Duodenal mucosa (tissue), 2 donors: ENCODE results near the gene FNDC8.
A peak's percentile ranks its signal among the peaks of the same experiment; 100 is the strongest.

Experiments
- H3K27ac ChIP-seq: one replicate; pipeline ENCODE4 v1.7.0; 2013; ENCODE audit warnings: low read depth, low read length
- H3K27me3 ChIP-seq, 2 donors: one replicate each; pipeline ENCODE4 v1.7.0; 2013; ENCODE audit warnings: low read length in 2 of 2, control low read depth in 1 of 2; ENCODE audit not compliant: insufficient read depth in 2 of 2, control insufficient read depth in 1 of 2
- H3K36me3 ChIP-seq, 2 donors: one replicate each; pipeline ENCODE4 v1.7.0; 2013; ENCODE audit warnings: low read length in 2 of 2, control low read depth in 1 of 2; ENCODE audit not compliant: insufficient read depth in 2 of 2, control insufficient read depth in 1 of 2
- H3K4me1 ChIP-seq, 2 donors: one replicate each; pipeline ENCODE4 v1.7.0; 2013; ENCODE audit warnings: low read length in 2 of 2, control low read depth in 1 of 2; ENCODE audit not compliant: insufficient read depth in 2 of 2, control insufficient read depth in 1 of 2
- H3K4me3 ChIP-seq, 2 donors: one replicate each; pipeline ENCODE4 v1.7.0; 2013; ENCODE audit warnings: low read length in 2 of 2, low read depth in 1 of 2
- H3K9ac ChIP-seq, 2 donors: one replicate each; pipeline ENCODE4 v1.7.0; 2013; ENCODE audit warnings: low read length in 2 of 2, low read depth in 1 of 2
- H3K9me3 ChIP-seq, 2 donors: one replicate each; pipeline ENCODE4 v1.7.0; 2013; ENCODE audit warnings: low read length in 2 of 2, control low read depth in 1 of 2; ENCODE audit not compliant: control insufficient read depth in 1 of 2

FNDC8 gene

DNA sequence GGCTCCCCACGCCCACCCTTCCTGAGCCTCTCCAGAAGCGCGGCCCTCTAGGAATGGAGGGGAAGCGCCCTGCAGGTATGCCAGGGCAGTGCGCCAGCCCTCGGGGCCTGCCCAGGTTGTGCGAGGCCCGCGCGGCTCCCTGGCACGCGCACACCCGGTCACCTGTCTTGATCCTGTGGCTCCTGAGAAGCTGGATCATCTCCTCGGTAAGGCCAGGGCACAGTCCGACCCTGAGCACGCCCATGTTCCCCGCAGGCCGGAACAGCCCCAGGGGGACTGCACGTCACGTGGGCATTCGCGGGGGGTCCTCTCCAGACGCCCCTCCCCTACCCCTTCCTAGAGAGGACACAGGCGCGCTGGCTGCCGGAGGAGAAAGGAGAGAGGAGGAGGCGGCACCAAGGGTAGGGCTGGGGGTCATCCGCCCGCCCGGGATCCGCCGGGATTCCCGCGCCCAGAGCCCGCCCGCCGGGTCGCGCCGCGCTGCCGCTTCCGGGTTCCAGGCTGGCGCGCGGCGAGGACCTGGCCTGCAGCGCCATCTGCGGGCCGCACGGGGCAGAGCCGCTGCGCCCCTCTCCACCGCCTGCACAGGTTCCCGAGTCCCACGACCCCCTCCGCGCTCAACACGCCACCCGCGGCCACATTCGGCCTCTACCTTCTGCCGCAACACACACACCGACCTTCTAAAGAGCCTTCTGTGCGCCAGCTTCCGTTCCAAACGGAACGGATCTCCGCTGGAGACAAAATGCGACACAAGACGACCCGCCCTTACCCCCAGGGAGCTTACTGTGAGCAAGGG is 1.8 kb upstream of the FNDC8 start, which contains the start of gene RAD51D:
TSS of gene RAD51D (minus strand) at position 491 of the 796 bp plus-strand sequence. CDS start at position 244, 247 bp downstream.
- H3K27ac ChIP-seq, result no peak within 1 kb of the TSS
- no peaks in the 10 kb centered on the region for H3K9me3 ChIP-seq
- H3K36me3 ChIP-seq, result peaks cover 0 to 5% of the 10 kb centered on the region in 2 donors

GRCh38 chr17:35127751-35128514 is 6.5 kb downstream of the FNDC8 start:
- Histone ChIP-seq H3K36me3 (peaks cover 9 to 19% of the 10 kb centered on the region in 2 donors), H3K9me3 (no peaks in the 10 kb centered on the region), H3K4me1 (peaks cover 20 to 24% of the 10 kb centered on the region in 2 donors), H3K9ac (no peak overlapping the region), H3K27ac (no peak overlapping the region), H3K4me3 (no peak overlapping the region), H3K27me3 (no peaks in the 10 kb centered on the region)

More for the DNA sequence above, 1.8 kb upstream of the FNDC8 start, which contains the start of gene RAD51D:
- Histone ChIP-seq H3K4me3 (peak within 1 kb of the TSS; percentile 86 to 93), H3K27me3 (no peaks in the 10 kb centered on the region), H3K9ac (peak within 1 kb of the TSS; percentile 82), H3K4me1 (peaks cover 10 to 11% of the 10 kb centered on the region in 2 donors)

- Histone ChIP-seq H3K36me3 (peaks cover 14 to 34% of the 10 kb centered on the region in 2 donors), H3K9ac (no peak overlapping the region), H3K4me1 (peaks cover 20 to 24% of the 10 kb centered on the region in 2 donors), H3K4me3 (no peak overlapping the region), H3K27me3 (no peaks in the 10 kb centered on the region), H3K27ac (no peak overlapping the region), H3K9me3 (no peaks in the 10 kb centered on the region)
Observed at GRCh38 chr17:35129154-35129972, 7.9 kb downstream of the FNDC8 start.

GRCh38 chr17:35129973-35130351 is 8.5 kb downstream of the FNDC8 start:
- no peaks in the 10 kb centered on the region for H3K27me3 ChIP-seq

DNA sequence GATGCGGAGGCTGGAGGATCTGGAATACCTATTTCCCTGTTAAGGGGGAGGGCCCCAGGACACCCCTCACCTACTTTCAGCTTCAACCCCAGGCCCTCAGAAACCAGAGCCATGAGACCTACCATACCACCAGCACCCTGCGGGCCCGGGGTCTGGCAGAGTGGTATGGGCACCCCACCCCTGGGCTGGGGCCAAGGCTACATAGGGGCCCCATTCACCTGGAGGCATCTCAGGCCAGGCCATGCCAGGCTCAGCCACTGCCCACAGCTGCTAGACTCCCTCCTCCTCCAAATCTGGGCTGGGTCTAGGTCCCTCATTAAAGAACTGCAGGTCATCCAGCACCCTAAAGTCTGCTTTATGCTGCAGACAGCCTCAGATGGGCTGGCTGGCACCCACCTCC is 9.0 kb downstream of the FNDC8 start:
- Histone ChIP-seq H3K9me3 (no peaks in the 10 kb centered on the region), H3K36me3 (peaks cover 20 to 43% of the 10 kb centered on the region in 2 donors), H3K27ac (no peak overlapping the region), H3K4me1 (peaks cover 20 to 24% of the 10 kb centered on the region in 2 donors), H3K9ac (no peak overlapping the region), H3K4me3 (no peak overlapping the region), H3K27me3 (no peaks in the 10 kb centered on the region)

More at GRCh38 chr17:35129973-35130351, 8.5 kb downstream of the FNDC8 start:
- Histone ChIP-seq H3K36me3 (peaks cover 16 to 39% of the 10 kb centered on the region in 2 donors), H3K9me3 (no peaks in the 10 kb centered on the region), H3K4me1 (peaks cover 20 to 24% of the 10 kb centered on the region in 2 donors), H3K4me3 (no peak overlapping the region), H3K27ac (no peak overlapping the region), H3K9ac (no peak overlapping the region)

- Histone ChIP-seq H3K27ac (no peak overlapping the region), H3K36me3 (peaks cover 29 to 61% of the 10 kb centered on the region in 2 donors), H3K4me1 (peaks cover 20 to 24% of the 10 kb centered on the region in 2 donors), H3K4me3 (no peak overlapping the region), H3K27me3 (no peaks in the 10 kb centered on the region), H3K9ac (no peak overlapping the region), H3K9me3 (no peaks in the 10 kb centered on the region)
Observed at GRCh38 chr17:35132099-35132498, 10.7 kb downstream of the FNDC8 start.

GRCh38 chr17:35132816-35133550 is 11.6 kb downstream of the FNDC8 start:
- Histone ChIP-seq H3K36me3 (peaks cover 33 to 69% of the 10 kb centered on the region in 2 donors), H3K9ac (no peak overlapping the region), H3K27ac (no peak overlapping the region), H3K9me3 (no peaks in the 10 kb centered on the region), H3K27me3 (no peaks in the 10 kb centered on the region), H3K4me1 (peaks cover 20 to 24% of the 10 kb centered on the region in 2 donors), H3K4me3 (no peak overlapping the region)

- no peak overlapping the region for H3K4me3 ChIP-seq
- H3K36me3 ChIP-seq, result peaks cover 36 to 83% of the 10 kb centered on the region in 2 donors
- H3K27me3 ChIP-seq, result no peaks in the 10 kb centered on the region
- H3K4me1 ChIP-seq, result peaks cover 20 to 24% of the 10 kb centered on the region in 2 donors
- no peaks in the 10 kb centered on the region for H3K9me3 ChIP-seq
- no peak overlapping the region for H3K9ac ChIP-seq
- H3K27ac ChIP-seq, result no peak overlapping the region
Observed at GRCh38 chr17:35135322-35135721, 13.9 kb downstream of the FNDC8 start.

- Histone ChIP-seq H3K9ac (no peak overlapping the region), H3K4me1 (peaks cover 0 to 11% of the 10 kb centered on the region in 2 donors), H3K27me3 (no peaks in the 10 kb centered on the region), H3K27ac (no peak overlapping the region), H3K9me3 (no peaks in the 10 kb centered on the region), H3K36me3 (peaks cover 27 to 60% of the 10 kb centered on the region in 2 donors), H3K4me3 (no peak overlapping the region)
Observed at GRCh38 chr17:35138218-35138617, 16.8 kb downstream of the FNDC8 start.
